ENCODE measurements around the gene BCR.
"Not testable (repeated sequence)": the region's sequence is repeated elsewhere in the genome, so short reads cannot be mapped to it uniquely, and the experiment has no call there.

Gene BCR

GRCh38 chr22:23313791-23314567 lies 133.7 kb downstream of the BCR start:
- in situ Hi-C loops (cut with MboI; ENCODE audit: low sequenced_read_pairs, unreplicated experiment): no loop called here
- no peak for TF ChIP-seq CTCF (IDR thresholded peaks at IDR 0.05; ENCODE audit: borderline replicate concordance, control extremely low read depth, extremely low read depth, insufficient read depth, missing control alignments)
- DNase-seq (ENCODE audit: low spot score): no peak

GRCh38 chr22:23315341-23315917 lies 135.1 kb downstream of the BCR start:
- DNase-seq (ENCODE audit: low spot score): peak; percentile 78
- peak; percentile 62 for TF ChIP-seq CTCF (IDR thresholded peaks at IDR 0.05; ENCODE audit: borderline replicate concordance, control extremely low read depth, extremely low read depth, insufficient read depth, missing control alignments)
- in situ Hi-C loops (cut with MboI; ENCODE audit: low sequenced_read_pairs, unreplicated experiment): no loop called here

- in situ Hi-C loops (cut with MboI; ENCODE audit: low sequenced_read_pairs, unreplicated experiment); DNase-seq (ENCODE audit: low spot score): not testable (repeated sequence)
Measured at GRCh38 chr22:23316596-23316995, 136.3 kb downstream of the BCR start.

GRCh38 chr22:23318316-23318715 lies 138.0 kb downstream of the BCR start:
- not testable (repeated sequence) for DNase-seq (ENCODE audit: low spot score)

GRCh38 chr22:23322497-23323080 lies 142.3 kb downstream of the BCR start:
- DNase-seq (ENCODE audit: low spot score); in situ Hi-C loops (cut with MboI; ENCODE audit: low sequenced_read_pairs, unreplicated experiment): not testable (repeated sequence)

More at GRCh38 chr22:23318316-23318715, 138.0 kb downstream of the BCR start:
- in situ Hi-C loops (cut with MboI; ENCODE audit: low sequenced_read_pairs, unreplicated experiment): not testable (repeated sequence)

GRCh38 chr22:23323960-23324688 lies 143.8 kb downstream of the BCR start:
- DNase-seq (ENCODE audit: low spot score); in situ Hi-C loops (cut with MboI; ENCODE audit: low sequenced_read_pairs, unreplicated experiment): not testable (repeated sequence)

- in situ Hi-C loops (cut with MboI; ENCODE audit: low sequenced_read_pairs, unreplicated experiment): no loop called here
- no peak for TF ChIP-seq CTCF (IDR thresholded peaks at IDR 0.05; ENCODE audit: borderline replicate concordance, control extremely low read depth, extremely low read depth, insufficient read depth, missing control alignments)
- DNase-seq (ENCODE audit: low spot score): peak; percentile 29
Measured at GRCh38 chr22:23325183-23325582, 144.9 kb downstream of the BCR start.

- in situ Hi-C loops (cut with MboI; ENCODE audit: low sequenced_read_pairs, unreplicated experiment); DNase-seq (ENCODE audit: low spot score): not testable (repeated sequence)
Measured at GRCh38 chr22:23333822-23334221, 153.5 kb downstream of the BCR start.

- in situ Hi-C loops (cut with MboI; ENCODE audit: low sequenced_read_pairs, unreplicated experiment); DNase-seq (ENCODE audit: low spot score): not testable (repeated sequence)
Measured at GRCh38 chr22:23337672-23338071, 157.4 kb downstream of the BCR start.

- DNase-seq (ENCODE audit: low spot score); in situ Hi-C loops (cut with MboI; ENCODE audit: low sequenced_read_pairs, unreplicated experiment): not testable (repeated sequence)
Measured at GRCh38 chr22:23341942-23342695, 161.8 kb downstream of the BCR start.

Measured in GM13976 (cell line).